ENCODE measurements around the gene RUFY1.
A peak's percentile ranks its signal among the peaks of the same experiment; 100 is the strongest.
"Not testable (repeated sequence)": the region's sequence is repeated elsewhere in the genome, so short reads cannot be mapped to it uniquely, and the experiment has no call there.

The RUFY1 gene

DNA sequence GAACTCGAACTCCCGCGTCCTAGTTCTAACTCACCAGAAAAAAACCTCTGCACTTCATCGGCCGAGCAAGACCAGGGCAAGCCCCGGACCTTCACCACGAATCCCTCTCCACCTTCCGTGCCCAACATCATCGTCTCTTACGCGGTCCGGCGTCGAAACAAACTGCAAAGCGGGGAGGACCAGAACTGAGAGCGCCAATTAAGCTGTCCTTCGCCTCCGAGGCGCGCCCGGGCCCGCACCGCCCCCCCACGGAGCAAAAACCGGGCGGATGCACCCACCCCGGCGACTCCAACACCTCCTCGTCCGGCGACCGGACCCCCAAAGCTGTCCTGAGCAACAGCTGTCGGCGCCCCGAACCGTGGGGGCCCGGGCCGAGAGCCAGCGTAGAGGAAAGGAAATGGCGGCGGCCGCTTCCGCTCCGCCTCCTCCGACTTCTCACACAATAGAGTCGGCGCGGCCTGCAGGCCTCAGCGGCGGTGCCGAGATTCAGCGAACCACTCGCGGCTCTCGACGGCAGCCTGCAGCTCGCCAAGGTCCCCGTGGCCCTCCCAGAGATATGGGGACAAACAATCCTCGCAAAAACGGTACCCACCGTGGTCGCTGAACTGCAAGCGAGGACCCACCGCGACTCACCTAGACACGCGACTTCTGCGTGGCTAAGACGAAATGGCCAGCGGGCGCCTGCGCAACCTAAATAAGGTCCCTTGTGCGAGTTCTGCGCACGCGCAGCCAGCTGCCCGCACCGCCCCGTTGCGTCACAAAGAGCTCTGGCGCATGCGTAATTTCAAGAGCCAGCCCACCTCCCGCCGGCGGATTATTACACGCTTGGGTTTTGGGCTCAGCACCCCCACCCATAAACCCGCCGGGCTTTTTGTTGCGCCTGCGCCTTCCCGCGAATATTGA, 72.9 kb downstream of the RUFY1 start, which contains the start of gene HNRNPH1:
Gene HNRNPH1 (minus strand): TSS at position 669 of the 903 bp plus-strand sequence. CDS start 538 bp downstream, at position 131.
- peak; percentile 98 for DNase-seq (ENCODE audit: low read depth)

DNA sequence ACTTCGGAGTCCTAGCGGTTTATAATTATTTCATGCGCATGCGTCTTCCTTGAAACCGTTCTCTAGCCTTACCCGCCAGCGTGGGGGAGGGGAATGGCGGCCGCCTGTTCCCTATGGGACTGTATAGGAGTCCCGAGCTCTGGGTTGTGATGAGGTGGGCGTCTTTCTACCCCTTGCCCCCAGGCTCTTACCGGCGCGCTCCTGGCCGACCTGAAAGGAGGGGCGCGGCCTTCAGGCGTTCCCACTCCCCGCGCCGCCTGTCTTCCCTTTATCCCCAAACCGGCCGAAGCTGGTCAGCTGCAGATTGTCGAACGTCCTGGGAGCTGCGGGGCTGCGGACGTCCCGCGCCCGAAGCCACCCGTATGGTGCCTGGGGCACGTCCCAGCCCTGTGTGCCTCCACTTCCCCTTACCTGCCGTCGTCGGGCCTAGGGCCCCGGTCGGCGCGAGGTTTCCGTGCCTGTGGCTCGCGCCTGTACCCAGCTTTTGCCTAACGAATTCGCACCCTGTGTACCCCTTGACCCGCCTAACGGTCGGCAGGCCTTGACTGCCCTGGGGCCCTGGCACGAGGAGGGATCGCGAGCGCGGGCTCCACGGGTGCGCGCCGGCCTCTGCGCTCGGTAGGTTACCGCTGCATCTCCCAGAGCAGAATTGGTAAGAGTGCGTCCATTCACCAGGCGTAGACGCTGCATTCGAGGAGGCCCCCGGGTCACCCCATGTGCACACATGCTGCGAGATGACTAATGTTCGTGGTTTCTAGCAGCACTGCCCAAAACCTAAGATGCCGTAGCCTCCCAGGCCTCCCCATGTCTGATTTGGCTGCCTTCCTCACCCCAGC, 73.8 kb downstream of the RUFY1 start:
- DNase-seq (ENCODE audit: low read depth), result peak; percentile 34

DNA sequence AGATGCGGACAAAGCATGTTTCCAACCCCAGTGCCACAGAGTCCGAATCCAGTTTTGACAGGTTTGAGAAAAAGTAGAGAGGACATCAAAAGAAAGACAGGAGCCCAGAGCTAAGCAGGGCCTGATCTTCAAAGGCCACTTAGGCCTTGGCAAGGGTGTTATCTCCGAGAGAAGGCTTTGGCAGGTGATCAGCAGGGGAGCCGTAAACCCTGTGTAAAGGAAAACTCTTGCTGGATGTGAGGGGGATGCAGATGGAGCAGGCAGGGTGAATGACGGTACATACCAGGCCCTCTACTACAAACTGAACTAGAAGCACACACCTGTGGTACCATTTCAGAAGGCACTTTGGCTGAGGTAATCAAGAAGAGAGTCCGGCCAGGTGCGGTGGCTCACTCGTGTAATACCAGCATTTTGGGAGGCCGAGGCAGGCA, 74.5 kb downstream of the RUFY1 start:
- no peak for DNase-seq (ENCODE audit: low read depth)

DNA sequence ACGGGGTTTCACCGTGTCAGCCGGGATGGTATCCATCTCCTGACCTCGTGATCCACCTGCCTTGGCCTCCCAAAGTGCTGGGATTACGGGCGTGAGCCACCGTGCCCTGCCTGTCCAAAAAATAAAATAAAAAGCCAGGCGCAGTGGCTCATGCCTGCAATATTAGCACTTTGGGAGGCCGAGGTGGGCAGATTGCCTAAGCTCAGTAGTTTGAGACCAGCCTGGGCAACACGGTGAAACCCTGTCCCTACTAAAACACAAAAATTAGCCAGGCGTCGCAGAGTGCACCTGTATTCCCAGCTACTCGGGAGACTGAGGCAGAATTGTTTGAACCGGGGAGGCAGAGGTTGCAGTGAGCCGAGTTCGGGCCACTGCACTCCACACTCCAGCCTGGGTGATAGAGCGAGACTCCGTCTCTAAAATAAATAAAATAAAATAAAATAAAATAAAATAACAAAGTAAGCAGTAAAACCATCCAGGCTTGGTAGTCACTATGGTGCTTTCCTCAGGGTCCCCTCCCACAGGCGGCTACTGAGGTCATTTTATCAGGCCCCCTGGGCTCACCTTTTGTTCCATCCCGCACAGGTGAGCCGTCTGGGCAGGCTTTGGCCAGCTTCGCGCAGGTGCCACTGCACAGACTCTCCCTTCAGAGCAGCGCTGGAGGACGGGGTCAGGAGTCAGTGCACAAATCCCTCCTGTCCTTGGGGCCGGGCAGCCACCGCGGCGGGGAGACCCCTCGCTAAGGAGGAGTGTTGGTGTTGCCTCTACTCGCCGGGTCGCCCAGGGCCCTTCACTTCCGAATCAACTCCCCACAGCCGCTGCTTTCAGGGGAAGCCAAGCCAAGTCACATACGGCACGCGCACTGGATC, 83.4 kb downstream of the RUFY1 start:
- DNase-seq (ENCODE audit: low read depth), result not testable (repeated sequence)

DNA sequence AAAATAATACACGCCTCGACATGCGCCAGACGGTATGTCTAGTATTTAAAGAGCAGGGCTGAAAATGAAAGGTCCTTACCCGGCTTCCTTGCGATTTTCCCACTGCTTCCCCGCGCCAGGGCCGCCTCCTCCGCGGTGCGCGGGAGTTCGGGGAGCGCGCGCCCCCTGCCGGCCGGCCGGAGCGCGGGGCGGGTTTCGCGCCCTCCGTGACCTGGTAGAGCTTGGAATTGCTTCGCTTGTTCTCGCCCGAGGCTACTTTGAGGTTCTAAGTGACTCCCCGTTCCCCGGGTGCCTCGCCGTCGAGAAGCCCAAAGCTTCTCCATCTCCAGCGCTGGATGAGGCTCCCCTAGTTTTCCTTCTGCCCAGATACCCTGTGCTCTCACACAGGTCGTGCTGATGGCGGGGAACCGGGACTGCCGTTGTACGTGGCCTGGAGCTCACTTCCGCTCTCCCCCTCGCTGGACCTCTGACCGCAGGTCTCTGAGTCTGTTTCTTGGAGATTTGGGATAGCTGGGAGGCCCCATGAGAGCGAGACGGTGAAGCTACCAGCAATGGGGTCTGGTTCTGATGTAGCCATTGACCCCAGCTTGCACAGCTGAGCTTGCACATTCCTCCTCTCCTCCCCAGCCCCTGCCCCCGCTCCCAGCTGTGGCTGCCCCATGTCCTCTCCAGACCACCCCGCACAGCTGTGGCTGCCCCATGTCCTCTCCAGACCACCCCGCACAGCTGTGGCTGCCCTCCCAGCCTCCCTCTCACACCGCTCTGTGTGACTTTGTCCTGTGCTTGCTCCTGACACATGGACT, 84.2 kb downstream of the RUFY1 start:
- DNase-seq (ENCODE audit: low read depth), result not testable (repeated sequence)

DNA sequence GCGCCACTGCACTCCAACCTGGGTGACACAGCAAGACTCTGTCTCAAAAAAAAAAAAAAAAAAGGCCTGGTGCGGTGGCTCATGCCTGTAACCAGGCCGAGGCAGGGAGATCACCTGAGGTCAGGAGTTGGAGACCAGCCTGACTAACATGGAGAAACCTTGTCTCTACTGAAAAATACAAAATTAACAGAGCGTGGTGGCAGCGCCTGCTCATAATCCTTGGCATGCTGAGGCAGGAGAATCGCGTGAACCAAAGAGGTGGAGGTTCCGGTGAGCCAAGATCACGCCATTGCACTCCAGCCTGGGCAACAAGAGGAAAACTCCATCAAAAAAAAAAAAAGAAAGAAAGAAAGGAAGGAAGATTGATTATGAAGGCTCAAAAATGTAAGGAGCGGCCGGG, 88.9 kb downstream of the RUFY1 start:
- DNase-seq (ENCODE audit: low read depth), result not testable (repeated sequence)

DNA sequence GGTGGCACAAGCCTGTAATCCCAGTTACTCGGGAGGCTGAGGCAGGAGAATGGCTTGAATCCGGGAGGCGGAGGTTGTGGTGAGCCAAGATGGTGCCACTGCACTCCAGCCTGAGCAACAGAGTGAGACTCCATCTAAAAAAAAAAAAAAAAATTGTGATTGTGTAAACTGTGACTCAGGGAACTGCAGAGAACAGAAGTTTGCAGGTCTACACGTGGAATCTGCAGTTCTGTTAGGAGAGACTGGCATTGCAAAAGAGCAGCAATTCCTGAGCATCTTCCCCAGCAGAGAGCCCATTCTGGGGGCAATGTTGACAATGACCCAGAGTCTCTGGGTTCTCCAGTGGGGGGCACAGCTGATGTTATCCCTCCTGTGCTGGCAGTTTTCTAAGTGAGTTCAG, 91.4 kb downstream of the RUFY1 start:
- DNase-seq (ENCODE audit: low read depth), result not testable (repeated sequence)

DNA sequence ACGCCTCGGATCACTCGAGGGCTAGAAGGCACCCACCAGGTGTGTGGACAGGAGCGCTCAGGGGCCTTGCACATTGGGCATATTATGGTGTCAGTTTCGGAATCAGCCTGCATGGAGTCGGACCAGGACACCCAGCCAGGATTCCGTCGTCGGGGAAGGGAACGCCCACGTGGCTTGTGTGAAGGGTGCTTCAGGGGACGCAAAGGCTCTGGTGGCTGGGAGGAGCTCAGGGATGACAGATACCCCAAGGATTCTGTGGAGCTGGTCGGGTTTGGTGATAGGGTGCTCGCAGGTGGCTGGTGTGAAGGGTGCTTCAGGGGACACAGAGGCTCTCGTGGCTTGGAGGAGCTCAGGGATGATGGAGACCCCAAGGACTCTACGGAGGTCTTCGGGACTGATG, 92.3 kb downstream of the RUFY1 start:
- not testable (repeated sequence) for DNase-seq (ENCODE audit: low read depth)

DNA sequence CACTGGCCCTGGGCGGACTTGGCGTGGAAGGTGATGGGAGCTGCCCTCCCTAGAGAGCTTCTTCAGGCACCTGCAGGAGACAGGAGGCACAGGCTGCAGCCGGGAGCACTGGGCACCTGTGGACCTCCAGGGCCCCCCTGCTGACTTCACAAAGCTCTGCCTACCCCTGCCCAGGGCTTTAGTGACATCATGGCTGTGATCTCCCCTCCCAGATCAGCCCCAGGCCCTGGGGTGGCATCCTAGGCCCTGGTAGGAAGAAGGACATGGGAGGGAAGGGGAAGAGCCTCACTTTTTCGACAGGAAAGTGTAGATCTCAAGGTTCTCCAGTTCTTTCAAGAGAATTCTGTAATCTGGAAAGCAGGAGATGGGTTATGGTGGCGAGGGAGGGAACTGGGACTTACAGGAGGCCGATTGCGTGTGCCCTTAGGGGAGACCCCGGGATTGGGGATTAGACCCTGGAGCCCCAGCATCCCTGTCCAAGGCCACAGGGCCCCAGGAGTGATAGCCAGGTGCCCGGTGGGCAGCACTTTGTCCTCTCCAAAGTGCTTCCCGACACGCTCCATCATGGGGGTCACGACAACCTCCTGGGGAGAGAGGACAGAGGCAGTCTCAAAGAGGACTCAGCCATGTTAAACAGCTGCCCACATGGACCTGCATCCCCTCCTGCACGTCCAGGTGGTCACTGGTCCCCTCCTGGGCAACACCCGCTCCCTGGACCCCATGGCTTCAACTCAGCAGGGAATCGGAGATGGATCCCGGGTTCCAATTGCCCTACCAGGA, 93.0 kb downstream of the RUFY1 start:
- DNase-seq (ENCODE audit: low read depth), result not testable (repeated sequence)

DNA sequence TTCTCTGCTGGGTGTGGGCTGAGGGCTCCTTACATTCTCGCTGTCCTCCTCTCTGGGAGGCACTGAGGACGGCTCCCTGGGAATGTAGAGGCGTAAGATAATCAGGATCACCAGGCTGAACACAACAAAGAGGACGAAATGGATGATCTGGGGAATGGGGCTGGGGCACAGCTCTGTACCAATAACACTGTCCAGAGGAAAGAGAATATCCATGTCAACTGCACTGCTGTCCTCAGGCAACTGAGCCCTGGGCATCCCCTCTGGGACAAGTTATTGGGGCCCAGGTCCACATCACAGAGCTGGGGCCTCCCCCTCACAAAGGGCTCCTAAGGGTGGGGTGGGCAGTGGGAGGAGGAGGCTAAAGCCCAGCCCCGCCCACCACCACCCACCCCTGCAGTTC, 94.4 kb downstream of the RUFY1 start:
- DNase-seq (ENCODE audit: low read depth), result not testable (repeated sequence)

DNA sequence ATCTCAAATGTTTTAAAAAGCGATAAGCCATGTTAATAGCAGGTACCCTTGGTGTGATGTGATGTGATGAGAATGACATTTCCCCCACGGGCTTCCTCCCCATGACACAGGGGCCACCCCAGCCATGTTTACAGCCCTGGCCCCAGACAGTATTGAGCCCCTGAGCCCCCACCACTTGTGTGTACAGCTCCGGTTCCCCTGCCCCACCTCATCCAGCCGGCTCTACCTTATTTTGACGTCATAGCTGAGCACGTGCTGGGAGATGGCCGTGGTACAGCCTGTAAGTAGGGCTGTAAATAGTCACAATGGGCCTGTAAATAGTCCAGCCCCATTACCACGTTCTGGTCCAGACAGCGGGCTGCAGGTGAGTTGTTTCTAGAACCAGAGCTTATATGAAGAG, 98.1 kb downstream of the RUFY1 start:
- no peak for DNase-seq (ENCODE audit: low read depth)

DNA sequence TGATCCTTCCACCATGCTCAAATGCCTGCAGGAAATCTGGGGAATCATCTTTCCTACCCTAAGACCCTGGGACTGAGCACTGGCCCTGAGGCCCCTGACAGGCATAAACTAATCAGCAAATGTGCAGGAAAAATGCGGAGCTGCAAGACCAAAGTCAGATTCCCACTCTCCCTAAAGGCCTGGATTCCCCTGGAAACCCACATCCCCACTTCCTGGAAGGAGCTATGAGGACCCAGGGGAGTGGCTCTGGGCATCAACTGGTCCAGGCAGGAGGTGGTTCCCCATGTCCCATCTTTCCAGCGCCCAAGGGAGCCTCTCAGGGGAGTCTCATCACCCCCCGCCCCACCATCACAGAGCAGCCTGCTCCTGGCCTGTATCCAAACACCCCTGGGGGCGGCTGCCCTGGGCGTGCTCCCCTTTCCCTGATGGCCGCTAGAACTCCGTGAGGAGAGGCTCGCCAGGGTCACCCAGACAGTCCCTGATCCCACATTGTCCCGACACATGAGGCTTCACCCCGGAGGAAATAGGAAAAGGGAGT, 98.9 kb downstream of the RUFY1 start:
- DNase-seq (ENCODE audit: low read depth), result not testable (repeated sequence)

DNA sequence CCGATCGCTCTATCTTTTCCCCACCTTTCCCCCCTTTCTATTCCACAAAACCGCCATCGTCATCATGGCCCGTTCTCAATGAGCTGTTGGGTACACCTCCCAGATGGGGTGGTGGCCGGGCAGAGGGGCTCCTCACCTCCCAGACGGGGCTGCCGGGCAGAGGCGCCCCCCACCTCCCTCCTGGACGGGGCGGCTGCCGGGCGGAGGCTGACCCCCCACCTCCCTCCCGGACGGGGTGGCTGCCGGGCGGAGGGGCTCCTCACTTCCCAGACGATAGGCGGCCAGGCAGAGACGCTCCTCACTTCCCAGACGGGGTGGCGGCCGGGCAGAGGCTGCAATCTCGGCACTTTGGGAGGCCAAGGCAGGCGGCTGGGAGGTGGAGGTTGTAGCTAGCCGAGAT, 99.9 kb downstream of the RUFY1 start:
- DNase-seq (ENCODE audit: low read depth), result not testable (repeated sequence)

DNA sequence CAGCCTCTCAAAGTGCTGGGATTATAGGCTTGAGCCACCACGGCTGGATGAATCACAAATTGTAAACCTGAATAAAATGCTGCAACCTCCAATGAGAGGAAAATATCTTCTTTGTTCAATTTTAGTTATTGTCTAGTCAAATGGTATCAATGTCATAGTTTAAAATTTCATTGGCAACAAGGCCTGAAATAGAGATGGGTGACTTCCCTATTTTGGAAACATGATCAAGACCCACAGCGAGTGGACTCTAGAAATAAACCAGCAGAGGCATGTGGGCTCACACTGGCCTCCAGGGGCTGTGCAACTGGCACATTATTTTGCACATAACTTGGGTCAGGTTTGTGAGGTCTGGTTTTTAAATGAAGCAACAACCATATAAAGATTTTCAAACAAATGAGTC, 102.8 kb downstream of the RUFY1 start:
- not testable (repeated sequence) for DNase-seq (ENCODE audit: low read depth)

DNA sequence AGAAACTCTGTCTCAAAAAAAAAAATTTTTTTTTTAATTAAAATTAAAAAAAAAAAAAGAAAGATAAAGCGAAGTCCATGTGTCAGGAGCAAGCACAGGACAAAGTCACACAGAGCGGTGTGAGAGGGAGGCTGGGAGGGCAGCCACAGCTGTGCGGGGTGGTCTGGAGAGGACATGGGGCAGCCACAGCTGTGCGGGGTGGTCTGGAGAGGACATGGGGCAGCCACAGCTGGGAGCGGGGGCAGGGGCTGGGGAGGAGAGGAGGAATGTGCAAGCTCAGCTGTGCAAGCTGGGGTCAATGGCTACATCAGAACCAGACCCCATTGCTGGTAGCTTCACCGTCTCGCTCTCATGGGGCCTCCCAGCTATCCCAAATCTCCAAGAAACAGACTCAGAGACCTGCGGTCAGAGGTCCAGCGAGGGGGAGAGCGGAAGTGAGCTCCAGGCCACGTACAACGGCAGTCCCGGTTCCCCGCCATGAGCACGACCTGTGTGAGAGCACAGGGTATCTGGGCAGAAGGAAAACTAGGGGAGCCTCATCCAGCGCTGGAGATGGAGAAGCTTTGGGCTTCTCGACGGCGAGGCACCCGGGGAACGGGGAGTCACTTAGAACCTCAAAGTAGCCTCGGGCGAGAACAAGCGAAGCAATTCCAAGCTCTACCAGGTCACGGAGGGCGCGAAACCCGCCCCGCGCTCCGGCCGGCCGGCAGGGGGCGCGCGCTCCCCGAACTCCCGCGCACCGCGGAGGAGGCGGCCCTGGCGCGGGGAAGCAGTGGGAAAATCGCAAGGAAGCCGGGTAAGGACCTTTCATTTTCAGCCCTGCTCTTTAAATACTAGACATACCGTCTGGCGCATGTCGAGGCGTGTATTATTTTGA, 107.2 kb downstream of the RUFY1 start:
- DNase-seq (ENCODE audit: low read depth), result not testable (repeated sequence)

DNA sequence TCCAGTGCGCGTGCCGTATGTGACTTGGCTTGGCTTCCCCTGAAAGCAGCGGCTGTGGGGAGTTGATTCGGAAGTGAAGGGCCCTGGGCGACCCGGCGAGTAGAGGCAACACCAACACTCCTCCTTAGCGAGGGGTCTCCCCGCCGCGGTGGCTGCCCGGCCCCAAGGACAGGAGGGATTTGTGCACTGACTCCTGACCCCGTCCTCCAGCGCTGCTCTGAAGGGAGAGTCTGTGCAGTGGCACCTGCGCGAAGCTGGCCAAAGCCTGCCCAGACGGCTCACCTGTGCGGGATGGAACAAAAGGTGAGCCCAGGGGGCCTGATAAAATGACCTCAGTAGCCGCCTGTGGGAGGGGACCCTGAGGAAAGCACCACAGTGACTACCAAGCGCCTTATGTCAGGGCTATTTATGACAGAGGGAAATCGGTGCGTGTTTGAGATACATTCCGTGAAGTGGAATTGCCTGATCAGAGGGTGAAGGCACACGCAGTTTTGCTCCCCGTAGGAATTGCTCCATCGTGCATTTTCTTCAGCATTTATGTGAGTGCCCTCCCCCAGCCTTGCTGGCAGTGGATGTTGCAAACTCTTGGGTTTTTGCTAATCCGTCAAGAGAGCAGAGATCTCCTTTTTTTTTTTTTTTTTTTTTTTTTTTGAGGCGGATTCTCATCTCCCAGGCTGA, 108.0 kb downstream of the RUFY1 start:
- not testable (repeated sequence) for DNase-seq (ENCODE audit: low read depth)
